GM12891 (cell line): ENCODE data around the gene ISLR2. TPM values are rescaled to one million over a fixed set of nuclear protein-coding genes. Genes with fewer than 3 reads are reported as not detected.
"Not testable (repeated sequence)": the region's sequence is repeated elsewhere in the genome, so short reads cannot be mapped to it uniquely, and the experiment has no call there.

Source experiments
- DNase-seq: peaks from one replicate; pipeline ENCODE4 v3.0.0; 2011; ENCODE audit warnings: low spot score; ENCODE audit not compliant: insufficient read length
- FAIRE-seq: peaks from 2 replicates; lab custom pipeline; 2011; peaks lifted over from hg19 to GRCh38; lab: Jason Lieb, UNC
- PAX5 ChIP-seq: IDR thresholded peaks from 2 replicates; pipeline ENCODE4 v1.6.1; 2011; ENCODE audit warnings: low read length, moderate library complexity, mild to moderate bottlenecking; ENCODE audit not compliant: insufficient read depth, severe bottlenecking
- POLR2A ChIP-seq: IDR thresholded peaks from 2 replicates; pipeline ENCODE4 v1.6.1; 2011; ENCODE audit warnings: low read depth, low read length, control low read depth
- POLR2AphosphoS5 ChIP-seq: IDR thresholded peaks from 2 replicates; pipeline ENCODE4 v1.6.1; 2011; ENCODE audit warnings: low read depth, low read length, control low read depth
- POU2F2 ChIP-seq: IDR thresholded peaks from 2 replicates; pipeline ENCODE4 v1.6.1; 2011; ENCODE audit warnings: low read depth, mild to moderate bottlenecking, control low read depth, low read length, moderate library complexity
- SPI1 ChIP-seq: IDR thresholded peaks from 2 replicates; pipeline ENCODE4 v1.6.1; 2011; ENCODE audit warnings: low read depth, low read length, control low read depth
- TAF1 ChIP-seq: IDR thresholded peaks from 2 replicates; pipeline ENCODE4 v1.6.1; 2011; ENCODE audit warnings: low read depth, low read length, control low read depth
- polyA plus RNA-seq: library from polyadenylated mRNA; unstranded; fragments of >200 nt; gene quantifications from one replicate; pipeline ENCODE4 v1.2.1, GENCODE V29; 2012; ENCODE audit warnings: low read depth, missing spikeins, inconsistent platforms; ENCODE audit not compliant: missing spikeins

The ISLR2 gene
- polyA plus RNA-seq = 0.44 TPM

- TF ChIP-seq POU2F2 = no peak
- no peak for TF ChIP-seq SPI1
- TF ChIP-seq TAF1 = no peak
- no peak for TF ChIP-seq POLR2A
- no peak for TF ChIP-seq PAX5
- no peak for TF ChIP-seq POLR2AphosphoS5
- DNase-seq = no peak
- FAIRE-seq = no peak
Measured at GRCh38 chr15:74130155-74130848, at the start of gene ISLR2. ISLR2 (plus strand) TSS chr15:74130586; CDS start chr15:74132755, 2,169 bp downstream.

- not testable (repeated sequence) for DNase-seq, FAIRE-seq
Measured at GRCh38 chr15:74082450-74082849, 47.9 kb upstream of the ISLR2 start, which contains the start of gene GOLGA6A. GOLGA6A (minus strand) TSS chr15:74082550; CDS start chr15:74082509, 41 bp downstream.

- not testable (repeated sequence) for DNase-seq, FAIRE-seq
Measured at GRCh38 chr15:74094567-74094966, 35.8 kb upstream of the ISLR2 start.

- not testable (repeated sequence) for FAIRE-seq, DNase-seq
Measured at GRCh38 chr15:74095610-74096009, 34.8 kb upstream of the ISLR2 start.

GRCh38 chr15:74096753-74097474, 33.5 kb upstream of the ISLR2 start:
- FAIRE-seq, DNase-seq: not testable (repeated sequence)

- FAIRE-seq = peak; percentile 55
- not testable (repeated sequence) for DNase-seq
Measured at GRCh38 chr15:74099963-74100733, 30.2 kb upstream of the ISLR2 start.

GRCh38 chr15:74108111-74108510, 22.3 kb upstream of the ISLR2 start:
- DNase-seq (no peak), FAIRE-seq (no peak)

GRCh38 chr15:74108611-74109010, 21.8 kb upstream of the ISLR2 start:
- not testable (repeated sequence) for FAIRE-seq, DNase-seq

More at GRCh38 chr15:74108111-74108510, 22.3 kb upstream of the ISLR2 start:
- TF ChIP-seq POU2F2 = no peak
- no peak for TF ChIP-seq SPI1
- TF ChIP-seq TAF1 = no peak

- TF ChIP-seq POLR2A = no peak
- no peak for TF ChIP-seq TAF1
- TF ChIP-seq POU2F2 = no peak
- no peak for TF ChIP-seq SPI1
- no peak for TF ChIP-seq PAX5
- TF ChIP-seq POLR2AphosphoS5 = no peak
- DNase-seq (no peak), FAIRE-seq (no peak)
Measured at GRCh38 chr15:74109713-74110112, 20.7 kb upstream of the ISLR2 start.

GRCh38 chr15:74120426-74120825, 10.0 kb upstream of the ISLR2 start:
- no peak for DNase-seq
- FAIRE-seq = no peak
- no peak for TF ChIP-seq POU2F2
- no peak for TF ChIP-seq POLR2AphosphoS5
- no peak for TF ChIP-seq TAF1
- no peak for TF ChIP-seq SPI1
- TF ChIP-seq PAX5 = no peak
- TF ChIP-seq POLR2A = no peak

GRCh38 chr15:74121039-74121438, 9.3 kb upstream of the ISLR2 start:
- TF ChIP-seq POU2F2 (no peak), PAX5 (no peak), TAF1 (no peak), POLR2AphosphoS5 (no peak), SPI1 (no peak), POLR2A (no peak)
- FAIRE-seq (no peak), DNase-seq (no peak)
